Femur (tissue), 1 donor: ENCODE measurements around the gene DLG2.
A peak's percentile ranks its signal among the peaks of the same experiment; 100 is the strongest.
"Not testable (repeated sequence)": the region's sequence is repeated elsewhere in the genome, so short reads cannot be mapped to it uniquely, and the experiment has no call there.

Experiments used
- DNase-seq: peaks from one replicate; pipeline ENCODE4 v3.0.0-alpha.2; 2017

The DLG2 gene

GRCh38 chr11:85634747-85635146 lies 7.6 kb upstream of the DLG2 start:
- DNase-seq: no peak

DNA sequence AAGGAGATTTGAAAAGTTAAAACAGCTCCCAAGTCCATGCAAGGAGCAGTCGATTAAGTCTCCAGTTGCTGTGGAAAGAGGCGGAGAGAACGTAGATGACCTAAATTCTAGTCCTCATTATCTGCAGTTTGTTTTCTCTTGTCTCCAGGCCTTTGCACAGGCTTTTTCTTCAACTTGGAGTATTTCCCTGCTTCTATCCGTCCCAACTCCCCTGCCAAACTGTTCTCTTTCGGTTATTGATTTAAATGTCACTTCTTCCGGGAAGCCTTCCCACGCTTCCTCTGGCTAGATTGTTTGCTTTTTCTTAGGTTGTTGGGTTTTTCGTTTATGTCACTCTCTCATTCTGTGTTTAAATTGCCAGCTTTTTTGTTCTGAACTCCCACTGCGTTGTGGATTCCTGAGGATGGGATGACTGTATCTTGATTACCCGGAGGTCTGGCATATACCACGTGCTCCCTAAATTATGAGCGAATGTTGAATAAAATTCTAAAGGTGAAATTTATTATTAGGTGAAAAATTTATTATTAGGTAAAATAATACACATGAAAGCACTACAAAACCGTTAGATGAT lies 1.7 kb upstream of the DLG2 start:
- no peak for DNase-seq

- DNase-seq: peak; percentile 99
Observed at GRCh38 chr11:85627998-85628770, 1.0 kb upstream of the DLG2 start, which contains the start of gene TMEM126B. Gene TMEM126B (plus strand): TSS chr11:85628593. CDS start chr11:85628608, 15 bp downstream.

GRCh38 chr11:85626496-85626895 lies 648 bp downstream of the DLG2 start:
- no peak for DNase-seq

DNA sequence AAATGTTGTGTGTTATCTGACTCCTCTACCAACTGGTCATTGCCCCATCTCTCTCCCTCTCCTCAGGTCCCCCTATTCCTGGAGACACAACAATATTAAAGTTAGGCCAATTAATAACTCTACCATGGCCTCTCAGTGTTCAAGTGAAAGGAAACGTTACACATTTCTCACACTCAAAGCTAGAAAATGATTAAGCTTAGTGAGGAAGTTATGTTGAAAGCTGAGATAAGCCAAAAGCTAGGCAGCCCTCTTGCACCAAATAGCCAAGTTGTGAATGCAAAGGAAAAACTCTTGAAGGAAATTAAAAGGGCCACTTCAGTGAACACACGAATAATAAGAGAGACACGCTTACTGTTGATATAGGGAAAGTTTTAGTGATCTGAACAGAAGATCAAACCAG lies 6.9 kb downstream of the DLG2 start:
- no peak for DNase-seq

DNA sequence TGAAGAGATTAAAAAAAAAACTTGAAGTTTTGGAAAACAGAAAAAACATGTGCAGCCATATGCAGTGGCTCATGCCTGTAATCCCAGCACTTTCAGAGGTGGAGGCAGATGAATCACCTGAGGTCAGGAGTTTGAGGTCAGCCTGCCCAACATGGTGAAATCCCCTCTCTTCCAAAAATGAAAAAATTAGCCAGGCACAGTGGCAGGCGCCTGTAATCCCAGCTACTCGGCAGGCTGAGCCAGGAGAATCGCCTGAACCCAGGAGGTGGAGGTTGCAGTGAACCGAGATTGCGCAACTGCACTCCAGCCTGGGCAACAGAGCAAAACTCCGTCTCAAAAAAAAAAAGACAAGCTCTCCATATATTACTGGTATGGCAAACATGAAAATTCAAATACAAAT lies 7.6 kb downstream of the DLG2 start:
- no peak for DNase-seq

- not testable (repeated sequence) for DNase-seq
Observed at GRCh38 chr11:85611643-85612042, 15.5 kb downstream of the DLG2 start.

- DNase-seq: not testable (repeated sequence)
Observed at GRCh38 chr11:85609286-85609685, 17.9 kb downstream of the DLG2 start.

GRCh38 chr11:85608621-85609020 lies 18.5 kb downstream of the DLG2 start:
- not testable (repeated sequence) for DNase-seq

DNA sequence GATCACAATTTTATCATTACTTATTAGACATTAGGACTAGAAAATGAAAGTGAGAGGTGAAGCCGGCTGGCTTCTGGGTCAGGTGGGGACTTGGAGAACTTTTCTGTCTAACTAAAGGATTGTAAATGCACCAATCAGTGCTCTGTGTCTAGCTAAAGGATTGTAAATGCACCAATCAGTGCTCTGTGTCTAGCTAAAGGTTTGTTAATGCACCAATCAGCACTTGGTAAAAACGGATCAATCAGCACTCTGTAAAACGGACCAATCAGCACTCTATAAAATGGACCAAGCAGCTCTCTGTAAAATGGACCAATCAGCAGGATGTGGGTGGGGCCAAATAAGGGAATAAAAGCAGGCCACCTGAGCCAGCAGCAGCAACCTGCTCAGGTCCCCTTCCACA lies 20.9 kb downstream of the DLG2 start:
- DNase-seq: not testable (repeated sequence)

- DNase-seq: no peak
Observed at GRCh38 chr11:85603220-85603619, 23.9 kb downstream of the DLG2 start.

- no peak for DNase-seq
Observed at GRCh38 chr11:85602526-85603213, 24.5 kb downstream of the DLG2 start.

DNA sequence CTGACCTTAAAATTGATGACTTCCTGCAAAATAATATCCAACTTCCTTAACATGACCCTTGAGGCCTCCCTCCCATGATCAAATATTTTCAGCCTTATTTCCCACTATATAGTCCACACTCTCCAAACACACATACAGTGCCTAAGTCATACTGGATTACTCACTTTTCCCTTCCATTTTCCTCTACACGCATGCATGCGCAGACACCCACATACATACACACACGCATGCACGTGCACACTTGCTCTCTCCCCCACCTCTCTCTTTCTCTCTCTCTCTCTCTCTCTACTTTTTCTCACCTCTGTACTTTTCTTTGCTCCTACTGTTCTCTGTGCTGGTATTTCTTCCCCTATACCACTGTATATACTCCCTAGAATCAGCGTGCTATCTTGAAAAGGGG lies 28.1 kb downstream of the DLG2 start:
- DNase-seq: no peak

DNA sequence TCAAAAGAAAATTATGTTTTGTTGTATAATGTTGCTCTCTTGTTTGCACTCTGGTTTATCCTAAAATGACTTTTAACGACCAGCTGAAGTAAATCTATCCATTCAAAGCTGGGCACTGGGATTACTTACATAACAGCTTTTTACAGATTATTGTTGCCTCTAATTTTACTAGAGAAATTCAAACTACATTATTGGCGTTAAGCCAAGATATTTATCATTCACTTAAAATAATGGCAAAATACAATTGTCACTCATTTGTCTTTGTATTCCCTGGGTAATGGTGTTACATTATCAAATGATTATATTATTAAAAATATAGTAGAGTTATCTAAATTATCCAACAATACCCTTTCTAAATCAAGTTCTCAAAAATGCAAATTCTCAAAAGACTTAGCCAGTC lies 30.3 kb downstream of the DLG2 start:
- no peak for DNase-seq

- DNase-seq: no peak
Observed at GRCh38 chr11:85595285-85595884, 31.8 kb downstream of the DLG2 start.

GRCh38 chr11:85590848-85591483 lies 36.2 kb downstream of the DLG2 start:
- no peak for DNase-seq

GRCh38 chr11:85589373-85589772 lies 37.8 kb downstream of the DLG2 start:
- no peak for DNase-seq

- no peak for DNase-seq
Observed at GRCh38 chr11:85582111-85582510, 45.0 kb downstream of the DLG2 start.

DNA sequence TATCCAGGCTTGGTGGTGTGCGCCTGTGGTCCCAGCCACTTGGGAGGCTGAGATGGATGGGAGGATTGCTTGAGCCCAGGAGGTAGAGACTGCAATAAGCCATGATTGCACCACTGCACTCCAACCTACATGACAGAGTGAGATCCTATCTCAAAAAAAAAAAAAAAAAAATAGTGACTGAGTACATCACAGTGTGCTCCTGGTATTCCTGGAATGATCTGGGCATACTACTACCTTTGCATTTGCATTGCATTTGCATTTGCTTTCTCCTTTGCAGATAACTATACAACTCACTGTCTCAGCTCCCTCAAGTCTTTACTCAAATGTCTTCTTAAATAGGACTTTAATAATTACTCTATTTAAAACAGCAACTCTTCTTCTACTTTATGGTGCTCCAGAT lies 51.8 kb downstream of the DLG2 start:
- DNase-seq: no peak

- DNase-seq: no peak
Observed at GRCh38 chr11:85572056-85572455, 55.1 kb downstream of the DLG2 start.

GRCh38 chr11:85569525-85569924 lies 57.6 kb downstream of the DLG2 start:
- no peak for DNase-seq

- no peak for DNase-seq
Observed at GRCh38 chr11:85558411-85558810, 68.7 kb downstream of the DLG2 start.

DNA sequence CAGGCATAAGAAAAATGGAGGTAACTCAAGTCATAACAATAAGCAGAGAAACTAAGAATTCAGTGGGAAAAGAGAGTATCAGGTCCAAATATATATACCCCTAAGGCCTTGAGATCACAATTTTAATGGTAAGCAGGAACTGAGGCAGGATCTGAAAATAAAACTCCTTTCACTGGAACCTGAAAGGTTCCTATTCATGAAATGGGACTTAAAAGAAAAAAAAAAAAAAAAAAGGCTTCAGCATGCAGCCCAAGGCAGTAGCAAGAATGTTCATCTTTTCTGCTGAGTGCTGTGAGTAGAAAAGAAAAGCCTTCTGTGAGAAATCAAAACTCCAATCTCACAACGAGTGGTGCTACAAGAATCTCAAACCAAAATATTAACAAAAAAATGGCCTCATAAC lies 75.3 kb downstream of the DLG2 start:
- no peak for DNase-seq
